GM12878 (cell line): Measurements from ENCODE around the gene HOPX. TPM values are rescaled to one million over a fixed set of nuclear protein-coding genes. Genes with fewer than 3 reads are reported as not detected.

Source experiments
- ATAC-seq: fragments of 200-7000 bp; cut with Tn5 transposase; 3 replicates; pipeline ENCODE4 v1.9.1; 2020; ENCODE audit warnings: mild to moderate bottlenecking, moderate library complexity
- BruUV-seq: library from RNA; stranded (reverse); fragments of 400-500 nt; replicated peaks from 2 replicates; lab custom pipeline; 2021; lab: Mats Ljungman, UMichigan
- CTCF ChIA-PET: fragments of 300-600 bp; sonication (Branson Sonifier 250); formaldehyde crosslinking; extraction: SDS; loops from one replicate; lab custom pipeline; 2021; ENCODE audit warnings: inconsistent platforms; lab: Yijun Ruan, JAX
- POLR2A ChIA-PET: fragments of 350-600 bp; formaldehyde crosslinking; extraction: SDS; loops from one replicate; lab custom pipeline; 2021; ENCODE audit warnings: inconsistent platforms; lab: Charles Lee
- RAD21 ChIA-PET: fragments of 300-600 bp; sonication (Branson Sonifier 250); formaldehyde crosslinking; loops from one replicate; lab custom pipeline; 2023; ENCODE audit warnings: antibody characterized with exemption; ENCODE audit not compliant: unreplicated experiment; lab: Charles Lee
- SMC1A ChIA-PET: fragments of 300-600 bp; sonication (Branson Sonifier 250); formaldehyde crosslinking; loops from one replicate; lab custom pipeline; 2023; ENCODE audit not compliant: unreplicated experiment, uncharacterized antibody; lab: Charles Lee
- DNase-seq: peaks from one replicate; pipeline ENCODE4 v3.0.0-alpha.2; 2011; ENCODE audit warnings: low read depth, low spot score
- FAIRE-seq: peaks from 3 replicates; lab custom pipeline; 2011; peaks lifted over from hg19 to GRCh38; lab: Jason Lieb, UNC
- H2AFZ ChIP-seq: 2 replicates; pipeline ENCODE4 v1.6.0; 2011; ENCODE audit warnings: low read depth, low read length, control low read depth; ENCODE audit not compliant: control insufficient read depth
- H3K27ac ChIP-seq: 2 replicates; pipeline ENCODE4 v1.5.1; 2011; ENCODE audit warnings: control low read depth; ENCODE audit not compliant: control insufficient read depth, insufficient read depth
- H3K27me3 ChIP-seq, 2 experiments: replicated peaks in 1 of 2; 2 replicates each; pipeline versions ENCODE4 v1.6.0 to v1.6.1; 2011; ENCODE audit warnings: low read length in 1 of 2; ENCODE audit not compliant: control insufficient read depth in 2 of 2, insufficient read depth in 2 of 2
- H3K36me3 ChIP-seq, 2 experiments: 2 replicates each; pipeline ENCODE4 v1.5.1; 2011; ENCODE audit warnings: low read length in 1 of 2; ENCODE audit not compliant: control insufficient read depth in 2 of 2, insufficient read depth in 2 of 2
- H3K4me1 ChIP-seq: 2 replicates; pipeline ENCODE4 v1.6.1; 2011; ENCODE audit warnings: mild to moderate bottlenecking, low read length, moderate library complexity, mixed read lengths; ENCODE audit not compliant: control insufficient read depth, insufficient read depth
- H3K4me2 ChIP-seq: 2 replicates; pipeline ENCODE4 v1.6.0; 2011; ENCODE audit warnings: control low read depth; ENCODE audit not compliant: control insufficient read depth, insufficient read depth
- H3K4me3 ChIP-seq: fragments of 200-600 bp; sonication (generic); 2 replicates; pipeline ENCODE4 v1.5.1; 2016
- H3K79me2 ChIP-seq: 2 replicates; pipeline ENCODE4 v1.6.0; 2011; ENCODE audit warnings: low read length; ENCODE audit not compliant: control insufficient read depth, insufficient read depth
- H3K9ac ChIP-seq: 2 replicates; pipeline ENCODE4 v1.8.0; 2011; ENCODE audit warnings: low read length, control low read depth, mixed read lengths; ENCODE audit not compliant: control insufficient read depth, insufficient read depth
- H3K9me3 ChIP-seq: replicated peaks from 3 replicates; pipeline ENCODE4 v1.5.1; 2011; ENCODE audit warnings: mild to moderate bottlenecking, low read length; ENCODE audit not compliant: control insufficient read depth, insufficient read depth
- H4K20me1 ChIP-seq: 2 replicates; pipeline ENCODE4 v1.6.0; 2011; ENCODE audit not compliant: control insufficient read depth, insufficient read depth
- BRCA1 ChIP-seq: IDR thresholded peaks from 2 replicates; pipeline ENCODE4 v1.6.1; 2011; ENCODE audit warnings: low read depth, low read length, improper control_type of control experiment
- IKZF1 ChIP-seq: fragments of 450-650 bp; conservative IDR thresholded peaks from 2 replicates; pipeline ENCODE4 v1.6.1; 2017; ENCODE audit warnings: antibody characterized with exemption, mild to moderate bottlenecking
- KAT2A ChIP-seq: conservative IDR thresholded peaks from 2 replicates; pipeline ENCODE4 v1.6.1; 2011; ENCODE audit warnings: low read depth, low read length; ENCODE audit not compliant: control insufficient read depth
- KLF5 ChIP-seq: fragments of 450-650 bp; IDR thresholded peaks from 2 replicates; pipeline ENCODE4 v1.6.1; 2014; ENCODE audit warnings: mild to moderate bottlenecking; ENCODE audit not compliant: partially characterized antibody
- NBN ChIP-seq: fragments of 450-650 bp; IDR thresholded peaks from 2 replicates; pipeline ENCODE4 v1.6.1; 2016
- RAD21 ChIP-seq: IDR thresholded peaks from 2 replicates; pipeline ENCODE4 v1.6.1; 2011; ENCODE audit warnings: mild to moderate bottlenecking, low read depth, low read length, moderate library complexity; ENCODE audit not compliant: insufficient read depth
- SKIL ChIP-seq: fragments of 450-650 bp; IDR thresholded peaks from 2 replicates; pipeline ENCODE4 v1.6.1; 2017; ENCODE audit warnings: mild to moderate bottlenecking, low read depth, inconsistent platforms; ENCODE audit not compliant: poor library complexity, severe bottlenecking
- SREBF2 ChIP-seq: IDR thresholded peaks from 2 replicates; pipeline ENCODE4 v1.6.1; 2012; ENCODE audit warnings: mild to moderate bottlenecking, low read length
- TCF3 ChIP-seq: IDR thresholded peaks from 2 replicates; pipeline ENCODE4 v1.6.1; 2012; ENCODE audit warnings: low read depth, mild to moderate bottlenecking, low read length, borderline replicate concordance; ENCODE audit not compliant: insufficient read depth
- WGBS: methylation state at CpG from one replicate; pipeline ENCODE4 v1.1.6; 2016; ENCODE audit warnings: low lambda C conversion rate; ENCODE audit not compliant: insufficient replicate concordance, insufficient coverage; ENCODE audit errors: missing lambda C conversion rate; 5-methylcytosine and 5-hydroxymethylcytosine counted together
- in situ Hi-C: fragments of 300-500 bp; cut with MboI; formaldehyde crosslinking; loops from 9 replicates; pipeline ENCODE4 v1.14.3; 2018; ENCODE audit warnings: mixed read lengths
- intact Hi-C: fragments of 100-400 bp; cut with micrococcal nuclease; formaldehyde crosslinking; loops from one replicate; pipeline ENCODE4 v1.14.2; 2022; ENCODE audit not compliant: unreplicated experiment
- polyA plus RNA-seq, 11 experiments: library from polyadenylated mRNA; depleted of rRNA in 4 of 11; unstranded in 6 of 11; stranded (reverse) in 5 of 11; fragments of >200 nt; fragmentation: Nextera tagmentation in 4 of 11; fragmentation: Illumina TruSeq in 1 of 11; extraction: Ambion mirVana in 4 of 11; extraction: Trizol in 1 of 11; gene quantifications; 1 replicate in 1 of 11; 2 replicates in 10 of 11; pipeline versions ENCODE4 v1.2.1 to v1.2.3, GENCODE V29; 2011 to 2016; ENCODE audit warnings: inconsistent platforms in 2 of 11, missing spikeins in 2 of 11, low read depth in 1 of 11
- total RNA-seq, 4 experiments: library from RNA; depleted of rRNA in 3 of 4; stranded (reverse); fragments of >200 nt in 3 of 4; fragmentation: Illumina TruSeq in 1 of 4; extraction: Trizol in 1 of 4; gene quantifications; 2 replicates each; pipeline versions ENCODE4 v1.2.1 to v1.2.3, GENCODE V29; 2013 to 2021
- TF ChIP-seq, protein P1 (sequence below): fragments of 450-650 bp; IDR thresholded peaks from 2 replicates; pipeline ENCODE4 v1.6.1; 2016; ENCODE audit warnings: mild to moderate bottlenecking
- TF ChIP-seq, protein P2 (sequence below): fragments of 450-650 bp; IDR thresholded peaks from 2 replicates; pipeline ENCODE4 v1.6.1; 2017; ENCODE audit warnings: mild to moderate bottlenecking, moderate library complexity

The HOPX gene
- total and polyA plus RNA-seq, 10 of the 15 experiments (the other 5 are each of a cell fraction or from before 2014, with no cell fraction given), result 0.11 to 0.40 (median 0.23) TPM; not detected in 4

DNA sequence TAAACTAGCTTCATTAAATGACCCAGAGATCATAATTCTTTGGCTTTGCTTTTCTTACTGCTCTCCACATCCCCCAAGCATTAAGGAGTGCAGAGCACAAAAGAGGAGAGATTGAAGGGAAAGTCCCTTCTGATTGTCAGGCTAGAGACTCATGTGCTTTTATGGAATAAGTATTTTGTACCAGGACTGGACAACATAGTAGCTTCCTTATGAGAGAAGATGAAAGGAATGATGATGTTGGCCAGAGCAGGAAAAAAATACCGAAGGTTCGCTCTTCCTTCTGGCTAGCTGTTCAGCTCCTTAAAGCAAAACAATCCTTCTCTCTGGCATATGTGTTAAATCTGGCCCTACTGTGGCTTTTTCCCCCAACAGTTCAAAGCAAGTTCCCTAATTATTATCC lies 53.1 kb downstream of the HOPX start:
- DNase-seq, result no peak
- FAIRE-seq, result no peak
- Histone ChIP-seq H3K4me3 (no peak overlapping the region), H3K9ac (no peak overlapping the region), H3K9me3 (peaks cover 1% of the 10 kb centered on the region; the same call in 1 of the 3 replicates), H3K27ac (no peak overlapping the region), H2AFZ (no peak overlapping the region), H4K20me1 (no peaks in the 10 kb centered on the region), H3K36me3 (no peaks in the 10 kb centered on the region), H3K4me1 (no peaks in the 10 kb centered on the region), H3K4me2 (no peak overlapping the region), H3K79me2 (no peaks in the 10 kb centered on the region), H3K27me3 (no peaks in the 10 kb centered on the region; a peak in 1 of 4 replicates)
- POLR2A ChIA-PET, result no interaction called here
- WGBS, result 15% methylated on average over 2 of the region's 2 CpGs
- TF ChIP-seq IKZF1 (no peak), BRCA1 (no peak), SREBF2 (no peak), KAT2A (no peak), SKIL (no peak), KLF5 (no peak), RAD21 (no peak), NBN (no peak), TCF3 (no peak)
- TF ChIP-seq, protein P1, sequence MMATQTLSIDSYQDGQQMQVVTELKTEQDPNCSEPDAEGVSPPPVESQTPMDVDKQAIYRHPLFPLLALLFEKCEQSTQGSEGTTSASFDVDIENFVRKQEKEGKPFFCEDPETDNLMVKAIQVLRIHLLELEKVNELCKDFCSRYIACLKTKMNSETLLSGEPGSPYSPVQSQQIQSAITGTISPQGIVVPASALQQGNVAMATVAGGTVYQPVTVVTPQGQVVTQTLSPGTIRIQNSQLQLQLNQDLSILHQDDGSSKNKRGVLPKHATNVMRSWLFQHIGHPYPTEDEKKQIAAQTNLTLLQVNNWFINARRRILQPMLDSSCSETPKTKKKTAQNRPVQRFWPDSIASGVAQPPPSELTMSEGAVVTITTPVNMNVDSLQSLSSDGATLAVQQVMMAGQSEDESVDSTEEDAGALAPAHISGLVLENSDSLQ, result no peak
- TF ChIP-seq, protein P2, sequence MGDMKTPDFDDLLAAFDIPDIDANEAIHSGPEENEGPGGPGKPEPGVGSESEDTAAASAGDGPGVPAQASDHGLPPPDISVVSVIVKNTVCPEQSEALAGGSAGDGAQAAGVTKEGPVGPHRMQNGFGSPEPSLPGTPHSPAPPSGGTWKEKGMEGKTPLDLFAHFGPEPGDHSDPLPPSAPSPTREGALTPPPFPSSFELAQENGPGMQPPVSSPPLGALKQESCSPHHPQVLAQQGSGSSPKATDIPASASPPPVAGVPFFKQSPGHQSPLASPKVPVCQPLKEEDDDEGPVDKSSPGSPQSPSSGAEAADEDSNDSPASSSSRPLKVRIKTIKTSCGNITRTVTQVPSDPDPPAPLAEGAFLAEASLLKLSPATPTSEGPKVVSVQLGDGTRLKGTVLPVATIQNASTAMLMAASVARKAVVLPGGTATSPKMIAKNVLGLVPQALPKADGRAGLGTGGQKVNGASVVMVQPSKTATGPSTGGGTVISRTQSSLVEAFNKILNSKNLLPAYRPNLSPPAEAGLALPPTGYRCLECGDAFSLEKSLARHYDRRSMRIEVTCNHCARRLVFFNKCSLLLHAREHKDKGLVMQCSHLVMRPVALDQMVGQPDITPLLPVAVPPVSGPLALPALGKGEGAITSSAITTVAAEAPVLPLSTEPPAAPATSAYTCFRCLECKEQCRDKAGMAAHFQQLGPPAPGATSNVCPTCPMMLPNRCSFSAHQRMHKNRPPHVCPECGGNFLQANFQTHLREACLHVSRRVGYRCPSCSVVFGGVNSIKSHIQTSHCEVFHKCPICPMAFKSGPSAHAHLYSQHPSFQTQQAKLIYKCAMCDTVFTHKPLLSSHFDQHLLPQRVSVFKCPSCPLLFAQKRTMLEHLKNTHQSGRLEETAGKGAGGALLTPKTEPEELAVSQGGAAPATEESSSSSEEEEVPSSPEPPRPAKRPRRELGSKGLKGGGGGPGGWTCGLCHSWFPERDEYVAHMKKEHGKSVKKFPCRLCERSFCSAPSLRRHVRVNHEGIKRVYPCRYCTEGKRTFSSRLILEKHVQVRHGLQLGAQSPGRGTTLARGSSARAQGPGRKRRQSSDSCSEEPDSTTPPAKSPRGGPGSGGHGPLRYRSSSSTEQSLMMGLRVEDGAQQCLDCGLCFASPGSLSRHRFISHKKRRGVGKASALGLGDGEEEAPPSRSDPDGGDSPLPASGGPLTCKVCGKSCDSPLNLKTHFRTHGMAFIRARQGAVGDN, result no peak
- BruUV-seq, result no TSS peak
- no peak for ATAC-seq
- RAD21 ChIA-PET, result interaction anchor here (1.4 kb wide), 1 partner anchor 209 kb away, joined by 5 read pairs; no protein-coding TSS in a partner anchor
- intact Hi-C loops (no loop called here), in situ Hi-C loops (no loop called here)
- CTCF ChIA-PET, result interaction anchor here (0.6 to 2.0 kb wide), 3 partner anchors 171 to 349 kb away, joined by 3 to 11 read pairs (median 8); partner anchors contain the start of gene NOA1
- SMC1A ChIA-PET, result interaction anchor here (1.2 to 1.9 kb wide), 2 partner anchors 8 to 172 kb away, joined by 3 to 7 read pairs; no protein-coding TSS in a partner anchor
